Measurements from ENCODE around the gene DTNBP1. TPM values are rescaled to one million over a fixed set of nuclear protein-coding genes. Genes with fewer than 3 reads are reported as not detected.

DTNBP1 gene
- total and polyA plus RNA-seq, 5 donors: 17.2 to 34.0 (median 24.9) TPM

GRCh38 chr6:15623276-15624116 lies 39.3 kb downstream of the DTNBP1 start:
- H3K4me1 ChIP-seq (ENCODE audit: control insufficient read depth, insufficient read depth, low read length): peaks cover 2% of the 10 kb centered on the region

GRCh38 chr6:15622045-15622740 lies 40.6 kb downstream of the DTNBP1 start:
- WGBS: 79% methylated on average over 4 of the region's 4 CpGs
- ATAC-seq (no peak), DNase-seq (no peak)
- no peaks in the 10 kb centered on the region for H3K9me3 ChIP-seq (ENCODE audit: control insufficient read depth, low read length)
- no peaks in the 10 kb centered on the region for H3K27me3 ChIP-seq (ENCODE audit: control insufficient read depth, insufficient read depth)
- H3K4me3 ChIP-seq (ENCODE audit: low read length): no peak overlapping the region
- H3K27ac ChIP-seq (ENCODE audit: low read length): peak overlapping the region; percentile 97
- intact Hi-C loops (cut with DNase I): loop anchor here in 3 of 4 donors (10.0 kb wide), 4 partner anchors 107 to 1487 kb away; no protein-coding TSS in a partner anchor
- peaks cover 2% of the 10 kb centered on the region for H3K4me1 ChIP-seq (ENCODE audit: control insufficient read depth, insufficient read depth, low read length)

More at GRCh38 chr6:15623276-15624116, 39.3 kb downstream of the DTNBP1 start:
- no peaks in the 10 kb centered on the region for H3K9me3 ChIP-seq (ENCODE audit: control insufficient read depth, low read length)
- intact Hi-C loops (cut with DNase I): loop anchor here in 3 of 4 donors (10.0 kb wide), 4 partner anchors 109 to 1489 kb away; no protein-coding TSS in a partner anchor
- no peak overlapping the region for H3K27ac ChIP-seq (ENCODE audit: low read length)
- no peak overlapping the region for H3K4me3 ChIP-seq (ENCODE audit: low read length)
- no peaks in the 10 kb centered on the region for H3K27me3 ChIP-seq (ENCODE audit: control insufficient read depth, insufficient read depth)
- ATAC-seq: peak; percentile 54 to 65
- WGBS: 67% methylated on average over 8 of the region's 8 CpGs
- DNase-seq: peak in 1 of 3 donors; percentile 40

- intact Hi-C loops (cut with DNase I): loop anchor here in 3 of 4 donors (10.0 kb wide), 4 partner anchors 107 to 1487 kb away; no protein-coding TSS in a partner anchor
- Histone ChIP-seq H3K27me3 (ENCODE audit: control insufficient read depth, insufficient read depth) (no peaks in the 10 kb centered on the region), H3K9me3 (ENCODE audit: control insufficient read depth, low read length) (no peaks in the 10 kb centered on the region), H3K27ac (ENCODE audit: low read length) (peak overlapping the region; percentile 97), H3K4me1 (ENCODE audit: control insufficient read depth, insufficient read depth, low read length) (peaks cover 2% of the 10 kb centered on the region), H3K4me3 (ENCODE audit: low read length) (no peak overlapping the region)
- 16% methylated on average over 6 of the region's 6 CpGs for WGBS
- DNase-seq: peak; percentile 41 to 81 (median 76)
- ATAC-seq: peak; percentile 85 to 93
These were observed 41.4 kb downstream of the DTNBP1 start for GRCh38 chr6:15621203-15622044.

- DNase-seq (no peak), ATAC-seq (no peak)
- Histone ChIP-seq H3K27ac (ENCODE audit: low read length) (peak overlapping the region; percentile 12), H3K9me3 (ENCODE audit: control insufficient read depth, low read length) (no peaks in the 10 kb centered on the region), H3K4me3 (ENCODE audit: low read length) (no peak overlapping the region), H3K4me1 (ENCODE audit: control insufficient read depth, insufficient read depth, low read length) (peaks cover 2% of the 10 kb centered on the region), H3K27me3 (ENCODE audit: control insufficient read depth, insufficient read depth) (no peaks in the 10 kb centered on the region)
- intact Hi-C loops (cut with DNase I): loop anchor here in 3 of 4 donors (10.0 kb wide), 4 partner anchors 106 to 1486 kb away; no protein-coding TSS in a partner anchor
- 57% methylated on average over 4 of the region's 4 CpGs for WGBS
These were observed 42.2 kb downstream of the DTNBP1 start for GRCh38 chr6:15620611-15621010.

- 98% methylated on average over 1 of the region's 1 CpG for WGBS
- no peak for DNase-seq
- Histone ChIP-seq H3K27me3 (ENCODE audit: control insufficient read depth, insufficient read depth) (no peaks in the 10 kb centered on the region), H3K4me1 (ENCODE audit: control insufficient read depth, insufficient read depth, low read length) (peaks cover 4% of the 10 kb centered on the region), H3K4me3 (ENCODE audit: low read length) (no peak overlapping the region), H3K9me3 (ENCODE audit: control insufficient read depth, low read length) (no peaks in the 10 kb centered on the region), H3K27ac (ENCODE audit: low read length) (no peak overlapping the region)
- intact Hi-C loops (cut with DNase I): loop anchor here in 1 of 4 donors (10.0 kb wide), 1 partner anchor 95 kb away; no protein-coding TSS in a partner anchor
- no peak for ATAC-seq
These were observed 43.5 kb downstream of the DTNBP1 start for GRCh38 chr6:15619330-15619729.

GRCh38 chr6:15618685-15619084 lies 44.1 kb downstream of the DTNBP1 start:
- ATAC-seq (no peak), DNase-seq (no peak)
- Histone ChIP-seq H3K27me3 (ENCODE audit: control insufficient read depth, insufficient read depth) (no peaks in the 10 kb centered on the region), H3K27ac (ENCODE audit: low read length) (no peak overlapping the region), H3K4me3 (ENCODE audit: low read length) (no peak overlapping the region), H3K4me1 (ENCODE audit: control insufficient read depth, insufficient read depth, low read length) (peaks cover 5% of the 10 kb centered on the region), H3K9me3 (ENCODE audit: control insufficient read depth, low read length) (no peaks in the 10 kb centered on the region)
- 96% methylated on average over 6 of the region's 6 CpGs for WGBS
- intact Hi-C loops (cut with DNase I): loop anchor here in 1 of 4 donors (10.0 kb wide), 1 partner anchor 94 kb away; no protein-coding TSS in a partner anchor

- no peaks in the 10 kb centered on the region for H3K9me3 ChIP-seq (ENCODE audit: control insufficient read depth, low read length)
- no peak overlapping the region for H3K27ac ChIP-seq (ENCODE audit: low read length)
- H3K4me3 ChIP-seq (ENCODE audit: low read length): no peak overlapping the region
- 88% methylated on average over 5 of the region's 5 CpGs for WGBS
- ATAC-seq (no peak), DNase-seq (no peak)
- H3K4me1 ChIP-seq (ENCODE audit: control insufficient read depth, insufficient read depth, low read length): peaks cover 2% of the 10 kb centered on the region
- intact Hi-C loops (cut with DNase I): loop anchor here in 1 of 4 donors (10.0 kb wide), 1 partner anchor 91 kb away; no protein-coding TSS in a partner anchor
- H3K27me3 ChIP-seq (ENCODE audit: control insufficient read depth, insufficient read depth): no peaks in the 10 kb centered on the region
These were observed 46.6 kb downstream of the DTNBP1 start for GRCh38 chr6:15616261-15616660.

- Histone ChIP-seq H3K27ac (ENCODE audit: low read length) (no peak overlapping the region), H3K9me3 (ENCODE audit: control insufficient read depth, low read length) (no peaks in the 10 kb centered on the region), H3K4me1 (ENCODE audit: control insufficient read depth, insufficient read depth, low read length) (peaks cover 2% of the 10 kb centered on the region), H3K4me3 (ENCODE audit: low read length) (no peak overlapping the region), H3K27me3 (ENCODE audit: control insufficient read depth, insufficient read depth) (no peaks in the 10 kb centered on the region)
- ATAC-seq: no peak
- no peak for DNase-seq
- 83% methylated on average over 2 of the region's 2 CpGs for WGBS
- intact Hi-C loops (cut with DNase I): loop anchor here in 1 of 4 donors (10.0 kb wide), 1 partner anchor 91 kb away; no protein-coding TSS in a partner anchor
These were observed 47.0 kb downstream of the DTNBP1 start for GRCh38 chr6:15615802-15616201.

GRCh38 chr6:15614277-15614676 lies 48.6 kb downstream of the DTNBP1 start:
- ATAC-seq (peak in 1 of 2 donors; percentile 47), DNase-seq (peak in 1 of 3 donors; percentile 18)
- Histone ChIP-seq H3K9me3 (ENCODE audit: control insufficient read depth, low read length) (no peaks in the 10 kb centered on the region), H3K4me3 (ENCODE audit: low read length) (no peak overlapping the region), H3K27ac (ENCODE audit: low read length) (no peak overlapping the region), H3K4me1 (ENCODE audit: control insufficient read depth, insufficient read depth, low read length) (peaks cover 2% of the 10 kb centered on the region), H3K27me3 (ENCODE audit: control insufficient read depth, insufficient read depth) (no peaks in the 10 kb centered on the region)
- WGBS: 84% methylated on average over 4 of the region's 4 CpGs
- intact Hi-C loops (cut with DNase I): loop anchor here in 1 of 4 donors (10.0 kb wide), 1 partner anchor 89 kb away; no protein-coding TSS in a partner anchor

GRCh38 chr6:15608396-15608795 lies 54.4 kb downstream of the DTNBP1 start:
- Histone ChIP-seq H3K4me3 (ENCODE audit: low read length) (no peak overlapping the region), H3K4me1 (ENCODE audit: control insufficient read depth, insufficient read depth, low read length) (no peaks in the 10 kb centered on the region), H3K27ac (ENCODE audit: low read length) (no peak overlapping the region), H3K9me3 (ENCODE audit: control insufficient read depth, low read length) (no peaks in the 10 kb centered on the region), H3K27me3 (ENCODE audit: control insufficient read depth, insufficient read depth) (no peaks in the 10 kb centered on the region)
- WGBS: 74% methylated on average over 3 of the region's 3 CpGs
- DNase-seq (no peak), ATAC-seq (peak; percentile 41 to 82)
- intact Hi-C loops (cut with DNase I): no loop called here
